GM21528 (cell line): ENCODE data around the gene PPFIBP2.

ENCODE experiments used
- ATAC-seq: cut with Tn5 transposase; IDR thresholded peaks from one replicate; pipeline ENCODE4 v1.9.1; 2021; ENCODE audit warnings: mild to moderate bottlenecking, moderate library complexity; ENCODE audit not compliant: unreplicated experiment, low FRiP score

PPFIBP2 gene

GRCh38 chr11:7523416-7524210 is 9.8 kb downstream of the PPFIBP2 start:
- no peak for ATAC-seq

GRCh38 chr11:7524462-7525235 is 10.8 kb downstream of the PPFIBP2 start:
- no peak for ATAC-seq

DNA sequence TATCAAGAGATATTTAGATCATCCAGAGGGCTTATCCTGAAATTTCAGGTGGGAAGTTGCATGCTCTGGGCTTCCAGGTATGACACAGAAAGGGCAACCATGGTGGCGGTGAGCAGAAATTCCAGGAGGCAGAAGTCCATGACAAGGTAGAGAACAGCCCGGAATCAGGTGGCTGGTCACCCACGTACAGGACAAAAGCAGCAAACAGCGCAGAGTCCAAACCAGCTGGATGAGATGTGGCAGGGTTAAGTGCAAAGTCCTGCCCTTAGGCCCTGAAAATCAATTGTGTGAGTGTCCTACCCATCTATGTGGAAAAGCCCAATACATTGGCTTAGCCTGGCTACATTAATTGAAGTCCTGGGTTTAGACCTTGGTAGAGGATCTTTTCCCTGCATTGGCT is 11.6 kb downstream of the PPFIBP2 start:
- ATAC-seq: no peak

GRCh38 chr11:7527029-7527428 is 13.2 kb downstream of the PPFIBP2 start:
- ATAC-seq: peak; percentile 38

DNA sequence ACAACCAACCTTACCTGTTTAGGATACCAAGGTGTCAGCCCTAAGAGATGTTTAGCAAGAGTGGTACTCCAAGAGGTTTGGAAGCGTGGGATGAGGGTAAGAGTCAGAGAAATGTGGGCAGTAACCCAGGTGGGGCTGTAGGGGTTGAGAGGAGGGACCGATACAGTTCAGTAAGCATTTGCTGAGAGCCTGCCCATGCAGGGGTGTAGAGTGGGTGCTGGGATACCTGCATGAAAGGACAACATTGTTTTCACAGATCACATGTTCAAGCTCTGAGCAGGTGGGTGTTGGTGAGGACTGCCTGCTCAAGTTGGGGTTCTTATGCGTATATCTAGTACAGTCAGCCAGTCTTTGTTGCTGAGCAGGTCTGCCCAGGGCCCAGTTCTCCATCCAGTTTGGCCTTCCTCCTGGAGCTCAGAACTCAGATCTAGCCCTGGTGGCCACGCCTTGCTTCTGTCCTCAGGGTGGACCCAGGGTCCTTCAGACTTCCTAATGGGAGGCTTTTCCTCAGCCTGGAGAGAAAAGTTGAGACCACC is 14.8 kb downstream of the PPFIBP2 start:
- ATAC-seq: no peak

- ATAC-seq: no peak
These were observed 16.3 kb downstream of the PPFIBP2 start for GRCh38 chr11:7530013-7530640.

DNA sequence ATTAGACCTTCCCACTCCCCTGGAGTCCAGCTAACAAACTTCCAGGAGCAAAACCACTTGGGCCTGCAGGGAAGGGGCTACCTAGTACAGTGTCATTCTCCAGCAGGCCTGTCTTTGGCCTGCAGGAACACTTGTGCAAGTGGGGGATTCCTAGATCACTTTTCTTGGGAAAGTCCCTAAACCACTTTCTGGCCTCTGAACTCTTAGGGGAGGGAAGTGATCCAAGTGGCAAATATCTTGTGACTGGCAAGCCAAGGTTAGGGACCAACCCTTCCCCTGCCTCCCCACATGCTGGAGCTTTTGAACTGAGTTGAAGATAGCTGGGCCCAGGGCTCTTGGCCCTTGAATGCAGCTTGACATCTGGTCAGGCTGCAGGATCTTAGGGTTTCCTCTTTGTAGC is 17.2 kb downstream of the PPFIBP2 start:
- no peak for ATAC-seq

GRCh38 chr11:7532405-7533145 is 18.8 kb downstream of the PPFIBP2 start:
- ATAC-seq: no peak

- ATAC-seq: peak; percentile 45
These were observed 19.6 kb downstream of the PPFIBP2 start for GRCh38 chr11:7533199-7534041.

- ATAC-seq: peak; percentile 65
These were observed 20.2 kb downstream of the PPFIBP2 start for GRCh38 chr11:7534042-7534378.

GRCh38 chr11:7536100-7536499 is 22.3 kb downstream of the PPFIBP2 start:
- ATAC-seq: no peak

DNA sequence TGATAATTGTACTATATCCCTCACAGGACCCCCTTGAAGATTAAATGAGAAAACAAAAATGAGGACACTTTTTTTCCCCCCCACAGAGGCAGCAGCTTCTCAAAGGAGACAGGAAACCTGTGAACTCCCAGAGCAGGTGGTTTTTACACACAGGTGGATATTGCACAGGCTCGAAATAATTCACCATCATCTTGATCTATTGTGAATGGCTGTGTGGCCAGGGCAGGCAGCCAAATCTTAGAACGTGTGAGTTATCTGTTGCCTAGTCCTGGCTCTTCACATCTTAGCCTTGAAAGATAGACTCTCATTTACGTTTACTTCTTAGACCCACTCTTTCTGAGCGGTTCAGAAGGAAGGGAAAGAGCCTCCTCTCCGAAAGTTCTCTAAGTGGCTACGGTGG is 23.5 kb downstream of the PPFIBP2 start:
- ATAC-seq: no peak

- no peak for ATAC-seq
These were observed 24.2 kb downstream of the PPFIBP2 start for GRCh38 chr11:7538031-7538430.

DNA sequence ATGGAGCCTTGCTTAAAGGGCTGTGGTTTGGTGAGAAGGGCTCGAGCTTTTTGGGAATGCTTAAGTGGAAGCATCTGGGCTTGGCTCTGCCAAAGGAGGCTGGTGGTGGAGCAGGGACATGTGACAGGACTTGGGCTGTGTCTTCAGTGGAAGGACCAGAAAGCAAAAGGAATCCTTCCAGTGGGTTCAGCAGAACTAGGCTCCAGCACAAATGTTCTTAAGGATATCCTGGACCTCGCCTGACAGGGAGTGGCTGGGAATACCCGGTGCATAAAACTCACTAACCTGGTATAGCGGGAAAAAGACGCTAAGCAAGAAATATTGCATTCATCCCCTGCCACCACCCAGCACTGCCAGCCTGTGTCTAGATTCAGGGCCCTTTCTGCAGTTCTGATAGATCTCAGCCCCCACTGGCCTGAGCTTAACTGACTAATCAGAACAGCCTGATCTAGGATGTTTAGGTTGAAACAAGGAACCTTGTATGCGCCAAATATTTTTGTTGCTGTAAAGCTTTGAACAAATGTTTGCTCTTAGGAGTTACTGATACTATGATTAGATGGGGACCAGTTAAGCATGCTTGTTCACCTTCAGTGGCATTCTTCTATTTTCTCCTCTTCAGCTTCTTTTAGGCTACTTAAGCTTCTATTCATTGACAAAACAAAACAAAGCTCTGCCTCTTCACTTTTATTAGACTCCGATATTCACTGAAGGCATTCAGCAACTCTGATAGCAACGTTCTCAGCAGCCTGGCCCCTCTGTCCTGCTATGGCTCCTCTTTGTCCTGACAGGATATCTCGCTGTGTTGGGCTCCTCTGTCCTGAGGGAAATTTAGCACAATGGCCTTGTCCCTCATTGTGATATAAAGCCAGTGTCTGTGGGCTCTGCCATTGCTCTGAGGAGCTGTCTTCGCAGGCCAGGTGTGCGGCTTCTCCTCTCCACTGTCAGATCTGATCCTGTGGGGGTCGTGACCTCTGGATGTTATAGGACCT is 25.0 kb downstream of the PPFIBP2 start:
- no peak for ATAC-seq

GRCh38 chr11:7540830-7541555 is 27.2 kb downstream of the PPFIBP2 start:
- no peak for ATAC-seq

GRCh38 chr11:7543302-7543701 is 29.5 kb downstream of the PPFIBP2 start:
- ATAC-seq: no peak

- ATAC-seq: no peak
These were observed 30.2 kb downstream of the PPFIBP2 start for GRCh38 chr11:7544021-7544420.

GRCh38 chr11:7545611-7546010 is 31.8 kb downstream of the PPFIBP2 start:
- no peak for ATAC-seq
